Liver (tissue), 9 donors: ENCODE data around the gene ACOT11. TPM values are rescaled to one million over a fixed set of nuclear protein-coding genes. Genes with fewer than 3 reads are reported as not detected.

Experiments
- DNase-seq: peaks from one replicate; pipeline ENCODE4 v3.0.0-alpha.2; 2017; ENCODE audit warnings: low spot score
- H3K27ac ChIP-seq, 2 donors: one replicate each; pipeline ENCODE4 v1.7.0; 2013; ENCODE audit warnings: inconsistent platforms in 2 of 2, low read length in 2 of 2, control low read depth in 1 of 2, low read depth in 1 of 2, mild to moderate bottlenecking in 1 of 2
- H3K27me3 ChIP-seq, 4 donors: one replicate each; pipeline versions ENCODE4 v1.6.1 to v1.7.0; 2013; ENCODE audit warnings: low read length in 3 of 4, inconsistent platforms in 1 of 4, mild to moderate bottlenecking in 1 of 4, moderate library complexity in 1 of 4; ENCODE audit not compliant: control insufficient read depth in 4 of 4, insufficient read depth in 4 of 4
- H3K36me3 ChIP-seq, 4 donors: one replicate each; pipeline versions ENCODE4 v1.6.1 to v1.7.0; 2013; ENCODE audit warnings: low read length in 3 of 4, mild to moderate bottlenecking in 3 of 4, low read depth in 1 of 4, moderate library complexity in 1 of 4; ENCODE audit not compliant: control insufficient read depth in 4 of 4, insufficient read depth in 3 of 4
- H3K4me1 ChIP-seq, 4 donors: one replicate each; pipeline versions ENCODE4 v1.6.1 to v1.7.0; 2013; ENCODE audit warnings: low read length in 3 of 4, mild to moderate bottlenecking in 3 of 4, moderate library complexity in 1 of 4; ENCODE audit not compliant: control insufficient read depth in 4 of 4, insufficient read depth in 4 of 4
- H3K4me3 ChIP-seq, 3 donors: one replicate each; pipeline versions ENCODE4 v1.6.1 to v1.7.0; 2013; ENCODE audit warnings: low read length in 3 of 3, control low read depth in 1 of 3, low read depth in 1 of 3, mild to moderate bottlenecking in 1 of 3
- H3K9ac ChIP-seq, 2 donors: one replicate each; pipeline ENCODE4 v1.7.0; 2013; ENCODE audit warnings: low read length in 2 of 2, mild to moderate bottlenecking in 2 of 2, moderate library complexity in 2 of 2, control low read depth in 1 of 2, low read depth in 1 of 2
- H3K9me3 ChIP-seq, 4 donors: one replicate each; pipeline versions ENCODE4 v1.6.1 to v1.7.0; 2013; ENCODE audit warnings: low read length in 3 of 4; ENCODE audit not compliant: control insufficient read depth in 4 of 4
- FOXA1 ChIP-seq: IDR thresholded peaks from 2 replicates; pipeline ENCODE4 v1.6.1; 2016; ENCODE audit warnings: antibody characterized with exemption
- FOXA2 ChIP-seq: IDR thresholded peaks from 2 replicates; pipeline ENCODE4 v1.6.1; 2016; ENCODE audit warnings: antibody characterized with exemption
- GABPA ChIP-seq, 2 donors: IDR thresholded peaks in 1 of 2; conservative IDR thresholded peaks in 1 of 2; 2 replicates each; pipeline ENCODE4 v1.6.1; 2016; ENCODE audit warnings: antibody characterized with exemption in 2 of 2, mild to moderate bottlenecking in 1 of 2, moderate library complexity in 1 of 2
- HNF4A ChIP-seq, 2 donors: conservative IDR thresholded peaks; 2 replicates each; pipeline ENCODE4 v1.6.1; 2016; ENCODE audit warnings: antibody characterized with exemption in 2 of 2, mild to moderate bottlenecking in 2 of 2
- HNF4G ChIP-seq: IDR thresholded peaks from 2 replicates; pipeline ENCODE4 v1.6.1; 2016; ENCODE audit warnings: antibody characterized with exemption
- JUND ChIP-seq, 2 donors: IDR thresholded peaks; 2 replicates each; pipeline ENCODE4 v1.6.1; 2016; ENCODE audit warnings: antibody characterized with exemption in 2 of 2
- NR2F2 ChIP-seq: IDR thresholded peaks from 2 replicates; pipeline ENCODE4 v1.6.1; 2016; ENCODE audit warnings: antibody characterized with exemption
- RAD21 ChIP-seq, 2 donors: IDR thresholded peaks; 2 replicates each; pipeline ENCODE4 v1.6.1; 2016; ENCODE audit warnings: antibody characterized with exemption in 2 of 2, mild to moderate bottlenecking in 2 of 2
- RXRA ChIP-seq, 2 donors: IDR thresholded peaks; 2 replicates each; pipeline ENCODE4 v1.6.1; 2017 to 2018; ENCODE audit warnings: antibody characterized with exemption in 2 of 2, mild to moderate bottlenecking in 1 of 2
- SP1 ChIP-seq: IDR thresholded peaks from 2 replicates; pipeline ENCODE4 v1.6.1; 2018; ENCODE audit warnings: antibody characterized with exemption, mild to moderate bottlenecking
- YY1 ChIP-seq: IDR thresholded peaks from 2 replicates; pipeline ENCODE4 v1.6.1; 2016; ENCODE audit warnings: antibody characterized with exemption, mild to moderate bottlenecking
- WGBS: extraction: QIAGEN DNeasy Blood & Tissue Kit; methylation state at CpG from one replicate; pipeline ENCODE4 v1.1.7; 2013; 5-methylcytosine and 5-hydroxymethylcytosine counted together
- polyA plus RNA-seq, 2 donors: library from polyadenylated mRNA; stranded (reverse) in 1 of 2; unstranded in 1 of 2; fragments of 200-250 nt in 1 of 2; fragments of >200 nt in 1 of 2; fragmentation: Nextera tagmentation in 1 of 2; extraction: Ambion mirVana in 1 of 2; gene quantifications; one replicate each; pipeline versions ENCODE4 v1.2.1 to v1.2.3, GENCODE V29; 2013 to 2015
- total RNA-seq, 2 donors: library from RNA; depleted of rRNA; stranded (reverse); fragments of >200 nt; gene quantifications; one replicate each; pipeline ENCODE4 v1.2.3, GENCODE V29; 2014
- TF ChIP-seq, protein P1 (sequence below): IDR thresholded peaks from 2 replicates; pipeline ENCODE4 v1.6.1; 2016; ENCODE audit warnings: antibody characterized with exemption
- TF ChIP-seq, protein P2 (sequence below): IDR thresholded peaks from 2 replicates; pipeline ENCODE4 v1.6.1; 2016; ENCODE audit warnings: antibody characterized with exemption
- TF ChIP-seq, protein P3 (sequence below): IDR thresholded peaks from 2 replicates; pipeline ENCODE4 v1.6.1; 2016; ENCODE audit warnings: antibody characterized with exemption
- TF ChIP-seq, protein P4 (sequence below): fragments of 150-350 bp; IDR thresholded peaks from 2 replicates; pipeline ENCODE4 v1.5.1; 2017; ENCODE audit warnings: improper control_type of control experiment, low read depth, low read length; ENCODE audit not compliant: missing input control
- TF ChIP-seq, protein P5 (sequence below): IDR thresholded peaks from 2 replicates; pipeline ENCODE4 v1.6.1; 2016; ENCODE audit warnings: antibody characterized with exemption, mild to moderate bottlenecking
- donor health status: healthy.
- donor health status: healthy.
- donor health status: healthy.
- donor health status: healthy.
- donor health status: healthy.

Gene ACOT11
- total and polyA plus RNA-seq, 4 donors, result 0.13 to 1.1 (median 0.50) TPM

GRCh38 chr1:54499360-54500106 lies 48.5 kb upstream of the ACOT11 start:
- no peak for TF ChIP-seq JUND (IDR thresholded peaks at IDR 0.05)
- TF ChIP-seq RAD21 (IDR thresholded peaks at IDR 0.05), result peak in 1 of 2 donors; percentile 67
- TF ChIP-seq, protein P1, sequence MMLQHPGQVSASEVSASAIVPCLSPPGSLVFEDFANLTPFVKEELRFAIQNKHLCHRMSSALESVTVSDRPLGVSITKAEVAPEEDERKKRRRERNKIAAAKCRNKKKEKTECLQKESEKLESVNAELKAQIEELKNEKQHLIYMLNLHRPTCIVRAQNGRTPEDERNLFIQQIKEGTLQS, result no peak
- no peak for TF ChIP-seq RXRA (IDR thresholded peaks at IDR 0.05)
- no peak for TF ChIP-seq FOXA1
- no peak for TF ChIP-seq HNF4A (conservative IDR thresholded peaks at IDR 0.05)
- TF ChIP-seq FOXA2, result no peak
- no peak for TF ChIP-seq NR2F2
- TF ChIP-seq, protein P2, sequence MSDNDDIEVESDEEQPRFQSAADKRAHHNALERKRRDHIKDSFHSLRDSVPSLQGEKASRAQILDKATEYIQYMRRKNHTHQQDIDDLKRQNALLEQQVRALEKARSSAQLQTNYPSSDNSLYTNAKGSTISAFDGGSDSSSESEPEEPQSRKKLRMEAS, result no peak
- TF ChIP-seq, protein P3, sequence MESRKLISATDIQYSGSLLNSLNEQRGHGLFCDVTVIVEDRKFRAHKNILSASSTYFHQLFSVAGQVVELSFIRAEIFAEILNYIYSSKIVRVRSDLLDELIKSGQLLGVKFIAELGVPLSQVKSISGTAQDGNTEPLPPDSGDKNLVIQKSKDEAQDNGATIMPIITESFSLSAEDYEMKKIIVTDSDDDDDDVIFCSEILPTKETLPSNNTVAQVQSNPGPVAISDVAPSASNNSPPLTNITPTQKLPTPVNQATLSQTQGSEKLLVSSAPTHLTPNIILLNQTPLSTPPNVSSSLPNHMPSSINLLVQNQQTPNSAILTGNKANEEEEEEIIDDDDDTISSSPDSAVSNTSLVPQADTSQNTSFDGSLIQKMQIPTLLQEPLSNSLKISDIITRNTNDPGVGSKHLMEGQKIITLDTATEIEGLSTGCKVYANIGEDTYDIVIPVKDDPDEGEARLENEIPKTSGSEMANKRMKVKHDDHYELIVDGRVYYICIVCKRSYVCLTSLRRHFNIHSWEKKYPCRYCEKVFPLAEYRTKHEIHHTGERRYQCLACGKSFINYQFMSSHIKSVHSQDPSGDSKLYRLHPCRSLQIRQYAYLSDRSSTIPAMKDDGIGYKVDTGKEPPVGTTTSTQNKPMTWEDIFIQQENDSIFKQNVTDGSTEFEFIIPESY, result no peak
- TF ChIP-seq, protein P4, sequence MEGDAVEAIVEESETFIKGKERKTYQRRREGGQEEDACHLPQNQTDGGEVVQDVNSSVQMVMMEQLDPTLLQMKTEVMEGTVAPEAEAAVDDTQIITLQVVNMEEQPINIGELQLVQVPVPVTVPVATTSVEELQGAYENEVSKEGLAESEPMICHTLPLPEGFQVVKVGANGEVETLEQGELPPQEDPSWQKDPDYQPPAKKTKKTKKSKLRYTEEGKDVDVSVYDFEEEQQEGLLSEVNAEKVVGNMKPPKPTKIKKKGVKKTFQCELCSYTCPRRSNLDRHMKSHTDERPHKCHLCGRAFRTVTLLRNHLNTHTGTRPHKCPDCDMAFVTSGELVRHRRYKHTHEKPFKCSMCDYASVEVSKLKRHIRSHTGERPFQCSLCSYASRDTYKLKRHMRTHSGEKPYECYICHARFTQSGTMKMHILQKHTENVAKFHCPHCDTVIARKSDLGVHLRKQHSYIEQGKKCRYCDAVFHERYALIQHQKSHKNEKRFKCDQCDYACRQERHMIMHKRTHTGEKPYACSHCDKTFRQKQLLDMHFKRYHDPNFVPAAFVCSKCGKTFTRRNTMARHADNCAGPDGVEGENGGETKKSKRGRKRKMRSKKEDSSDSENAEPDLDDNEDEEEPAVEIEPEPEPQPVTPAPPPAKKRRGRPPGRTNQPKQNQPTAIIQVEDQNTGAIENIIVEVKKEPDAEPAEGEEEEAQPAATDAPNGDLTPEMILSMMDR, result peak; percentile 31
- TF ChIP-seq, protein P5, sequence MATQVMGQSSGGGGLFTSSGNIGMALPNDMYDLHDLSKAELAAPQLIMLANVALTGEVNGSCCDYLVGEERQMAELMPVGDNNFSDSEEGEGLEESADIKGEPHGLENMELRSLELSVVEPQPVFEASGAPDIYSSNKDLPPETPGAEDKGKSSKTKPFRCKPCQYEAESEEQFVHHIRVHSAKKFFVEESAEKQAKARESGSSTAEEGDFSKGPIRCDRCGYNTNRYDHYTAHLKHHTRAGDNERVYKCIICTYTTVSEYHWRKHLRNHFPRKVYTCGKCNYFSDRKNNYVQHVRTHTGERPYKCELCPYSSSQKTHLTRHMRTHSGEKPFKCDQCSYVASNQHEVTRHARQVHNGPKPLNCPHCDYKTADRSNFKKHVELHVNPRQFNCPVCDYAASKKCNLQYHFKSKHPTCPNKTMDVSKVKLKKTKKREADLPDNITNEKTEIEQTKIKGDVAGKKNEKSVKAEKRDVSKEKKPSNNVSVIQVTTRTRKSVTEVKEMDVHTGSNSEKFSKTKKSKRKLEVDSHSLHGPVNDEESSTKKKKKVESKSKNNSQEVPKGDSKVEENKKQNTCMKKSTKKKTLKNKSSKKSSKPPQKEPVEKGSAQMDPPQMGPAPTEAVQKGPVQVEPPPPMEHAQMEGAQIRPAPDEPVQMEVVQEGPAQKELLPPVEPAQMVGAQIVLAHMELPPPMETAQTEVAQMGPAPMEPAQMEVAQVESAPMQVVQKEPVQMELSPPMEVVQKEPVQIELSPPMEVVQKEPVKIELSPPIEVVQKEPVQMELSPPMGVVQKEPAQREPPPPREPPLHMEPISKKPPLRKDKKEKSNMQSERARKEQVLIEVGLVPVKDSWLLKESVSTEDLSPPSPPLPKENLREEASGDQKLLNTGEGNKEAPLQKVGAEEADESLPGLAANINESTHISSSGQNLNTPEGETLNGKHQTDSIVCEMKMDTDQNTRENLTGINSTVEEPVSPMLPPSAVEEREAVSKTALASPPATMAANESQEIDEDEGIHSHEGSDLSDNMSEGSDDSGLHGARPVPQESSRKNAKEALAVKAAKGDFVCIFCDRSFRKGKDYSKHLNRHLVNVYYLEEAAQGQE, result no peak
- no peak for TF ChIP-seq HNF4G
- TF ChIP-seq YY1, result no peak
- TF ChIP-seq GABPA (IDR thresholded peaks at IDR 0.05 in 1 of 2, conservative IDR thresholded peaks at IDR 0.05 in 1 of 2), result no peak
- no peak for TF ChIP-seq SP1
- H3K36me3 ChIP-seq, result no peaks in the 10 kb centered on the region
- no peaks in the 10 kb centered on the region for H3K27me3 ChIP-seq

More at GRCh38 chr1:54499360-54500106, 48.5 kb upstream of the ACOT11 start:
- Histone ChIP-seq H3K4me3 (peak overlapping the region in 1 of 3 donors; percentile 48), H3K9me3 (peaks cover 0 to 3% (median 0%) of the 10 kb centered on the region in 4 donors), H3K4me1 (peaks cover 0 to 9% (median 7%) of the 10 kb centered on the region in 4 donors), H3K27ac (no peak overlapping the region), H3K9ac (no peak overlapping the region)
- DNase-seq, result no peak
- WGBS, result 2% methylated on average over 50 of the region's 50 CpGs
